GM19468 (cell line): ENCODE measurements around the gene CDC42.
"Not testable (repeated sequence)": the region's sequence is repeated elsewhere in the genome, so short reads cannot be mapped to it uniquely, and the experiment has no call there.

Source experiments
- ATAC-seq: cut with Tn5 transposase; IDR thresholded peaks from one replicate; pipeline ENCODE4 v1.9.1; 2021; ENCODE audit warnings: mild to moderate bottlenecking, moderate library complexity, moderate number of reproducible peaks; ENCODE audit not compliant: unreplicated experiment; ENCODE audit errors: extremely low read depth

CDC42 gene

DNA sequence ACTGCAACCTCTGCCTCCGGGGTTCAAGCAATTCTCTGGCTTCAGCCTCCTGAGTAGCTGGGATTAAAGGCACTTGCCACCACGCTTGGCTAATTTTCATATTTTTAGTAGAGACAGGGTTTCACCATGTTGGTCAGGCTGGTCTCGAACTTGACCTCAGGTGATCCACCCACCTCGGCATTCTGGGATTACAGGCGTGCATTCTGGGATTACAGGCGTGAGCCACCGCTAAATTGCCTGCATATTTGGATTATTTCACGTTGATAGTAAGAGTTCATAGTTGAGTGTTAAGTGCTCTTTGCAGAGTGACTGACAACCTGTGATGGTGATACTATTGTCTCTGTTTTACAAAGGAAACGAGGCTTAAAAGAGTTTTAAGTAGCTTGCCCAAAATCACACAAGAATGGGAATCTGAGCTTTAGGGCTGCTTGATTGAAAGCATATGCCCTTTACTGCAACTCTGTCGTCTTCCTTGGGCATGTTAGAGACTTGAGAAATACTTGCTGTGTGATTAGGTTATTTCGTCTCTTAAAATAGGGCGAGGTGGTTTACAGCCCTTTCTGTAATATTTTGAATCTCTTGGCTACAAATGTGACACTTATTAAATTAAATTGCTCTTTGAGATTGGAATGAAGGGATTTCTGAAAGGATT is 12.4 kb downstream of the CDC42 start:
- ATAC-seq = no peak

DNA sequence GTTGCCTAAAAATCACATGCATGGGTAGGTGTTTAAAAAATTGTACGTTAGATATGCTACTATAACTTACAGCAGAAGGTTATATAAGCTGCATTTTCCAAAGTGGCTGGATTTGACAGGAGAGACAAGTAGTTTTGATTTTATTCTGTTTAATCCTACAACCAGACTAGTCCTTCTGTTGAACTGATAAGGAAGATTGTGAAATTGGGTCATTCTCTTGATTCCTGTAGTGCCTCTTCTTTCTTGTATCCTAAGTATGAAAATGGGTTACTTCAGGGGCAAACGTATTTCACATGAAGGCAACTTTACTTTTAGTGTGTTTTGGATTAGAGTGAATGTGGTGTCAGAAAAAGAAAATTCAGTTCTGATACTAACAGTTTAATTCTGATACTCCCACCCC is 19.0 kb downstream of the CDC42 start:
- no peak for ATAC-seq

DNA sequence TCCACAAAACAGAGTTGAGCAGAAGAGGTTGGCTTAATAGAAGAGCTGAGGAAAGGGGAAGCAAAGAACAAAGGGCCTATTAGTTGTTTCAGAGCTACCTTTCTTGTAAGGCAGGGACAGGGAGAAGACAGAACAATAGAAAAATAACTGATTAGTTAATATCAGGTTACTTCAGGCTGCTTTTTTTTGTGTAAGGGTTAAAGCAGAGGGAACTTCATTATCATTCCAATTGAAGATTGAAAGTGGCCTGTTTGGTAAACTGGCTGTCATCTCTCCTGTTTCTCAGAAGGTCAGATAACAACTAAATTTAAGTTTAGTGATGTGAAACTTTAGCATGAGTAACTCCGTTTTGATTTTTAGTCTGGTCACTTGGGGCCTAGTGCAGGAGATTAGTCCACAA is 22.3 kb downstream of the CDC42 start:
- ATAC-seq = no peak

DNA sequence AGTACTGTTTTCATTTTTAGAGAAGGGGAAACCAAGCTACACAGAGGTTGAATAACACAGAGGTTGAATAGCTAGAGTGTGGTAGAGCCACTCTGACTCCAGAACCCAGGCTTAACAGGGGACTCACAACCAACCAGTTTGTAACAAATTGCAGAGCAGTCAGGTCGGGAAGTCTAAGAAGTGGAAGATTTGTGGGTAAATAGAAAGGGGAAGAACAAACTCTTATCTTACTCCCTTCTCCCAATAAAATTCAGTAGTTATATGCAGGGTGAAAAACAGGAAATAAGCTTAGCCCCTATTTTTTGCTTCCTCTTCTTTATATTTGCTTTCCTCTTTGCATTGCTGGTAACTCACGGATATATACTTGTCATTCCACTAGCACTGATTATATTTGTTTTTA is 23.2 kb downstream of the CDC42 start:
- no peak for ATAC-seq

DNA sequence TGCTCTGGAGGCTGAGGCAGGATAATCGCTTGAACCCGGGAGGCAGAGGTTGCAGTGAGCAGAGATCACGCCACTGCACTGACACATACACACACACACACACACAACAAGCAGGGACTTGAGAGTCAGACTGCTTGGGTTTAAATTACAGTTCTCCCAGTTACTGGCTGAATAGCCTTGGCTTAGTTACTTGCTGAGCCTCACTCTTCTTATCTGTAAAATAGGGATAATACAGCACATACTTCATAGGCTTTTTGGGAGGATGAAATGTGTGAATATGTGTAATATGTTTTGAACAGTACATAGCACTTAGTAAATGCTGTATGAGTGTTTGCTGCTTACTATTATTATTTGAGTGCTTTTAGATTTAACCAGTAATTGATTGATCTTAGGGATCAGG is 23.8 kb downstream of the CDC42 start:
- ATAC-seq = no peak

DNA sequence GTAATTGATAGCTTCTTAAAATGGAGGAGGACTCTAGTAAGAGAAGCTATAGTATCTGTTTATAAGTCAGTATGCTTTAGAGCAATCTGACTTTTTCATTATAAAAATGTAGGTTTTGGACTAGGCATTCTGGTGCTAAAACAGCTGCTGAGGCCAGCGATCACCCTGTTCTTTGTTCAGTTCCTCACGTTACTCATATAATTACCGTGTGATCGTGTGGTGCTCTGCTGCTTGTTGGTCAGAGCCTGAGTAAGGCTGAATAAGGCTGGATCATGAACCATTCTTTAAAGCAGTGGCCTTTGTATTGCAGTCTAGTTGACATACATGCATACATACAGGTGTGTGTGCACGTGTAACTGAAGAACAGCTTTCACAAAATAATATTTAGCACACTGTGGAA is 25.2 kb downstream of the CDC42 start:
- no peak for ATAC-seq

DNA sequence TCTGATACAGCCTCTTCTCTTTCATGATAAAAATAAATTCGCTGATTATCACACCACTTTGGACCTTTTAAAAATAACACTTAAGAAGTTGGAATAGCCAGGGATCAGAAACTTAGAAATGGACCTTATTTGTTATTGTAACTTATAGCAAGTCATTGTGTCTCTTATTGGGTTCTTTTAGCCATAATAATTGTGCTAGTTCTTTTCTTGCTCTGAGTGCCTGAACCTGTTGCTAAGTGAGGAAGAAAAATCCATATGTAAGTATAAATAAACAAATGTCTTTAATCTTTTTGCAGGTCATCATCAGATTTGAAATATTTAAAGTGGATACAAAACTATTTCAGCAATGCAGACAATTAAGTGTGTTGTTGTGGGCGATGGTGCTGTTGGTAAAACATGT is 25.6 kb downstream of the CDC42 start:
- ATAC-seq = no peak

DNA sequence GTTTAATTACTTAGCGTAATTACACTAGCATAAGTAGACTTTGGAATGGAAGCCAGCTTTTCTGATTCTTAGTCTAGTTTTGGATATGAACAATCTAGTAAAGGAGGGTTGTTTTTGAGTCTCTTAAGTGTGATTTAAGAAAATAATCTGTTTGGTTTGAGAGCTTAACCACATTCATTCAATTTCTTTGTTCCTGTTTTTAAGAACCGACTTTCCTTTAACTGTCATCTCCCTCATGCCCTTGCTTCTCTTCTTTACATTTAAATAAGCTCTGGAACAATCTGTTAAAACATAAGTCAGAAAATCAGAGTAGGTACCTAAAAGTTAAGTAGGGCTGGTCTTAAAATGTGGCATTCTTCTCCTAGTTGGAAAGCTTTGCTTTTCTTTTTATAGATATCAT is 27.7 kb downstream of the CDC42 start:
- no peak for ATAC-seq

DNA sequence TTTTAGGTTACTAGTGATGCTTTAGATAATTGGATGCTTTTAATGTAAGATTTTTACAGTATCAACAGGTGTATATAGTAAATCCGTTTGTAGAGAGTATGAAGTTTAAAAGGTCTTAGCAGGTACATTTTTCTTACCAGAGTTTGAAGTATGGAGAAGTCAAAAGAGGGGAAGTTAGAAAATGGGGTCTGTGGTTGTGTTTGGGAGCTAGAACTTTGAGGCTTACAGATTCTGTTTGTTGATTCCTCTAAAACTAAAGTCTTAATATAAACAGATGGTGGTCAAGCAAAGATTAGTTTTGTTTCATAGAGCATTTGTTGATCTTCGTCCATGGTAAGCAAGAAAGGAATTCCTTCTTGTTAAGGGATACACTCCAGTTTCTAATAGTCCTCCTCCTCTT is 35.8 kb downstream of the CDC42 start:
- no peak for ATAC-seq

DNA sequence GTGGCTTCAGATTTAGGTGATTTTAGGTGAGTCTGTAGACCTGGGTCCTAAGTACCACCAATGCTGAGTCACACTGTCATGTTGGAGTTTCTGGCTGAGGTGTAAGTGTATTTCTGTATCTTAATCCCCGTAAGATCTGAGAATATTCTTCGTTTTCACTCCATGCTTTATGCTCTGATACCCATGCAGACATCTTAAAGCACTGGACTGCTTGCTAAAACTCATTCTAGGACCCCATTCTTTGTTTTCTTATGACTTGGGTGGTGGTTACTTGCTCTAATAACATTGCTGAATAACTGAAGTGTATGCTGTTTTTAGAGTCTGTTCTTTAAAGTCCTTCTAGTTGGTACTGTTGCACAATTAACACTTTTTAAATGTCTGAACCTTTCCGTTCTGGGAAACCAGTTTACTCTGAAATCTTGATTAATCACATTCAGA is 36.6 kb downstream of the CDC42 start:
- ATAC-seq = no peak

DNA sequence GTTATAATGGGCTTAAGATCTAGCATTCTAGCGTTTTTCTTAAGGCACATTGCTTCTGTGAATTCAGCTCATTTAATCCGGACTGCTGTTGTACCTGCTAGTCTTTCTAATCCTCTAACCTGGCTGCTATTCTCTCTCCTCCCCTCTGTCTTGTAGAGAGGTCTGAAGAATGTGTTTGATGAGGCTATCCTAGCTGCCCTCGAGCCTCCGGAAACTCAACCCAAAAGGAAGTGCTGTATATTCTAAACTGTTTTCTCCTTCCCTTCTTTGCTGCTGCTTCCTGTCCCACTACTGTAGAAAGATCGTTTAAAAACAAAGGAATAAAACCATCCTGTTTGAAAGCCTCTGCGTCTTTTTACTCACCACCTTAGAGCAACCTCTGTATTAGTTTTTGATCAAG is 37.3 kb downstream of the CDC42 start:
- ATAC-seq = no peak

DNA sequence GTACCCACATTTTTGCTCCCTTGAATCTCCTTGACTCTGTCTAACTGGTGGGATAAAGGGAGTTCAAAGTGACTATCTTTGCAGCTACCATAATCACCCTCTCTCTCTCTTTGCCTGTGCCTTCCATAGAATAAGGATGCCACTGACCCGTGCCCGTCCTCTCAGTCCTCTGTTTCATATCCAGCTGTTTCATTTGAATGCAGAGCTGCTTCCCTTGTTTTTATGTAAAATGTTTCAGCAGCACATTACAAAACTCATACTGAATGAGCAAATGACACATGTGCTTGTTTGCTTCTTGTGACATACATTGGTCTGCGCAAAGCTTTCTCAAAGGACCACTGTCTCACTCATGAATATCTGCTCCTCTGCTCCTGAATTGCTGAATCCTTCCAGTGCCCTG is 38.4 kb downstream of the CDC42 start:
- ATAC-seq = no peak

DNA sequence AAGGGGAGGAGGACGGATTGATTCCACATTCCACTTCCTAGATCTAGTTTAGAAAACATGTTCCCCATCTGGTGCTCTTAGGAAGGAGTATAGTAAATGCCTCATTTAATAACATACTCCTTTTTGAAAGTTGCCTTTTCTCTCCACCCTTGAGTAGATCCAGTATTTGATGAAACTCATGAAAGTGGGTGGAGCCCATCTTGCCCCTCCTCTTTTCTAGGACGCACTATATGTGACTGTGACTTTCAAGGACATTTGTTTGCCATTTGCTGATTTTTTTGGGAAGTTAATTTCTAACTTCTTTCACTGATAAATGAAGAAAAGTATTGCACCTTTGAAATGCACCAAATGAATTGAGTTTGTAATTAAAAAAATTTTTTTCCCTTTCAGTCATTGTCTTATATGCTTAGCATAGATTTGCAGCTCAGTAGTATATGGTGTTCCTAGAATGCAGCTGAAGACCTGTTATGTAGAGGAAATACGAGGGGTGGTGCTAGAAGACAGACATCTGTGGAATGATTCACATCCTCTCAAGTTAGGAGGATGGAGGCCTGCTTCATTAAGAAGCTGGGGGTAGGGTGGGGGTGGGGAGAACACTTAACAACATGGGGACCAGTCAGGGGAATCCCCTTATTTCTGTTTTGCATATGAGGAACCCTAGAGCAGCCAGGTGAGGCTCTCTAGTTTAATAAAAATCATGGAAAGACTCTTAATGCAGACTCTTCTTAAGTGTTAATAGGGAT is 39.7 kb downstream of the CDC42 start:
- ATAC-seq = not testable (repeated sequence)

DNA sequence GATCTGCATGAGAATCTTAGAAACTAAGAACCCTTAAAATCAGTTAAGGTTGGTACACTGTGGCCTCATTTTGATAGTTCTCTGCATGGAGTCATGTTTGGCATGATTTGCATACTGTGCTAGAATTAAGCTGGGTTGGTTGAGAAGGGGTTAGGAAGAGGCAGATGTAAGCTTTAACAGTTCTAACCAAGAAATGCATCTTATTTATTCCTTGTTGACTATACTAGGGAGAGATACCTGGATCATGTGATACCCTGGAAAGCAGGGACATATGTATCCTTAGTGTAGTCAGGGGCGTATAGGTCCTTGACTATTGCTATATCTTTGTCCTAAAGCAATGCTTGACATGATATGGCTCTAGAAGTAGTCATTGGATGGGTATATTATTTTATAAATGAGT is 41.0 kb downstream of the CDC42 start:
- ATAC-seq = no peak

DNA sequence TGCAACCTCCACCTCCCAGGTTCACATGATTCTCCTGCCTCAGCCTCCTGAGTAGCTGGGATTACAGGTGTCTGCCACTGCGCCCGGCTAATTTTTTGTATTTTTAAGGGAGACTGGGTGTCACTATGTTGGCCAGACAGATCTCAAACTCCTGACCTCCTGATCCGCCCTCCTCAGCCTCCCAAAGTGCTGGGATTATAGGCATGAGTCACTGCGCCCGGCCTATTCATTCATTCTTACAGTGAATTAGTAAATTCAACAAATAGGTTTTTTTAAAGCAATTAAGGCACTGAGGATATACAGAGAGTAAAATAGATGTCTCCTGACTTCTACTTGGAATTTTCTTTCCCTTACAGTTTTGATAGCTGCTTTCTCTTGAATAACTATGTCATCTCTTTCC is 43.5 kb downstream of the CDC42 start:
- no peak for ATAC-seq

DNA sequence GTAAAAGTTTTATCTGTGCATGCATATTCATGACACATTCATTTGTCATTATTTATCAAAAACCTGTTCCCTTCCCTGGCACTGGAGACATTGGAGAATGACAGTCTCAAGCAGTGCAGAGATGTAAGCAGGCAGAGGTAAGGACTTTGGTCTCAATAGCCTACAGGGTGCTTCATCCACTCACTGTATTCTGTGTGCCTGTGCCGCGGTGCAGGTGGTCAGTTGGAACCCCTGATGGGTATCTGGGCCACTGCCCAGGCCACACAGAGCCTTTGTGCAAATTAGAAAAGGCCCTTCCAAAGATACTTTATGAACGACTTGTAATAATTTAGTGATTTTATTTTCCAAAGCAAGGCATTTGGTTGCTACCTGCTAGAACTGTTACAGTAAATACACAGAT is 44.0 kb downstream of the CDC42 start:
- no peak for ATAC-seq

DNA sequence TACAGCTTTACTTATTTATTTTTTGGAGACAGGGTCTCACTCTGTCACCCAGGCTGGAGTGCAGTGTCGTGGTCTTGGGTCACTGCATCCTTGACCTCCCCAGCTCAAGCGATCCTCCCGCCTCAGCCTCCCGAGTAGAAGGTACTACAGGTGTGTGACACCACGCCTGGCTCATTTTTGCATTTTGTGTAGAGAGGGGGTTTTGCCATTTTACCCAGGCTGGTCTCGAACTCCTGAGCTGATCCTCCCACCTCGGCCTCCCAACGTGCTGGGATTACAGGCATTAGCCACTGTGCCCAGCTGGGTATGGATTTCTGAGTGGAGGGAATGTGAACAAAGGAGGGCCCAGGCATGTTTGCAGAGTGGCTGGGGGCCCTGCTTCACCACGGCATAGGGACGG is 46.2 kb downstream of the CDC42 start:
- no peak for ATAC-seq

DNA sequence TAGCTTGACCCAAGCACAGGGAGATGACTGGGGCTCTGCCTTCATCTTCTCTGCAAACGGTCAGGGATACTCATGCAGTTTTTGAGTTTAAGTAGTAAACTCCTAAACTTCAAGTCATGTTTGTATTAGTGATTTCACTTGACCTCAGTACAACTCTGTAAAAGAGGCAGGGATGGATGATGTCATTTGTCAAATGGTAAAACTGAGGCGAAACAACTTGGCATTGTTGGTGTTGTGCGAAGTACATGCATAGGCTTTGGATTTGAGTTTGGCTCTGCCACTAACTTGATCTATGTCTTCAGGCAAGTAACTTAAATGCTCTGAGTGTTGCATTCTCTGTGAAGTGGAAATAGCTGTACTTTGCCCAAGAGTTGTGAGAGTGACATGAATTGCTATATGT is 47.7 kb downstream of the CDC42 start:
- ATAC-seq = no peak

DNA sequence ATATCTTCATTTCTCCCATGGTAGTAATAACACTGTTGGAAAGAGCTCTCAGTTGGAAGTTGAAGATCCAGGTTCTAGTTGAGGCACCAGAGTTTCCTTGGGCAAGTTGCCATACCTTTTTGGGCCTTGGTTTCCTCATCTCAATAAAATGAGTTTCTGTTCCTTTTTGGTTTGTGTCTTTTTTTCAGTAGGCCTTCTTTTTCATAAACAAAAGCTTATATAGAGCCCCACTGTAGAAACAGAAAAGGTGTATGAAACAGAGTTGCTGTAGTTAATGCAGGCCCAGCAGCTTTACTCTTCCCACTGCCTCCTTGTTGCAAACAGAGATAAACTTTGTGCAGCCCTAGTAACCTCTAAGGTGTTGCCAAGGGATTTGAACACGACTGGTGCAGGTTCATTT is 48.7 kb downstream of the CDC42 start:
- ATAC-seq = no peak

DNA sequence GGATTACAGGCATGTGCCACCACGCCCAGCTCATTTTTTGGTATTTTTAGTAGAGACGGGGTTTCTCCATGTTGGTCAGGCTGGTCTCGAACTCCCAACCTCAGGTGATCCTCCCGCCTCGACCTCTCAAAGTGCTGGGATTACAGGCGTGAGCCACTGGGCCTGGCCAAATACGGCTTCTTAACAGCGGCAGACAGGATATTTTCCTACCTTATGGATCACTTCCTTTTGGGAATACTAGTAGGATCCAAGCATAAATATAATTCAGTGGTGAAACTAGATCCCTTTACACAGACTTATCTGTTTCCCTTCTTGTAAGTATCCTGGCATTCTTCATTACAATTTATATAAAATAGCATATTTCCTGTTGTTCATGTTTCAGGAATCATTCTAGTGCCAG is 49.5 kb downstream of the CDC42 start:
- ATAC-seq = no peak

DNA sequence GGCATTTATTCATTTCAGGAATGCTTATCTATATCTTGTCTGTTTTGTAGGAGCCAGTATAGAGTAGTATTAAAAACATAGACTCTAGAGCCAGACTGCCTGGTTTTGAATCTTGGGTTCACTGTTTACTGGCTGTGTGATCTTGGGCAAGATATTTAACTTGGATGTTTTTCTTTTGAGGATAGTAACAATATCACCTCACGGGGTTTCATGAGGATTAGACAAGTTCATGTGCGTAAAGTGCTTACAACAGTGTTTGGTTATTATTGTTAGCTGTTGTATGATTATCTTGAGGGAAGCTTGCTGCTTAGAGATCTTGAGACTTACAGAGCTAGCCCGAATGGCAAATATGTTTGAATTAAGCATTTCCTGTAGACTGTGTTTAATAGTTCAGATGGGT is 50.2 kb downstream of the CDC42 start:
- ATAC-seq = no peak

DNA sequence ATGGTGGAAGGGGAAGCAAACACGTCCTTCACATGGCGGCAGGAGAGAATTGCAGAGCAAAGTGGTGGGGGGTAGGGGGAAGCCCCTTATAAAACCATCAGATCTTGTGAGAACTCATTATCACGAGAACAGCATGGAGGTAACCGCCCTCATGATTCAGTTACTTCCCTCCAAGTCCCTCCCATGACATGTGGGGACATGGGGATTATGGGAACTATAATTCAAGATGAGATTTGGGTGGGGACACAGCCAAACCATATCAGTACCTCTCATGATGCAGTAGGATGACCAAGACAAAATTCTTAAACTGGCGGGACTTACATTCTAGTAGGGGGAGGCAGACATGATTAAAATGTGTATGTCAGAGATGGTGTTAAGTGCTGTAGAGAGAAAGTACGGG is 51.6 kb downstream of the CDC42 start:
- no peak for ATAC-seq
